Nephron (organoid): ENCODE results near the gene TRIM27.
"Not testable (repeated sequence)": the region's sequence is repeated elsewhere in the genome, so short reads cannot be mapped to it uniquely, and the experiment has no call there.

Source experiments
- H3K27ac Mint-ChIP-seq, 3 experiments: 2 replicates each; pipeline ENCODE4 v1.8.0; 2020; ENCODE audit warnings: mixed read lengths in 3 of 3, mild to moderate bottlenecking in 2 of 3, moderate library complexity in 1 of 3
- H3K27me3 Mint-ChIP-seq: 2 replicates; pipeline ENCODE4 v1.8.0; 2021; ENCODE audit warnings: low read depth, mild to moderate bottlenecking, moderate library complexity, mixed read lengths
- H3K36me3 Mint-ChIP-seq: 2 replicates; pipeline ENCODE4 v1.8.0; 2020; ENCODE audit warnings: low read depth, mixed read lengths
- H3K4me1 Mint-ChIP-seq: 2 replicates; pipeline ENCODE4 v1.8.0; 2020; ENCODE audit warnings: mixed read lengths
- H3K4me3 Mint-ChIP-seq, 3 experiments: 2 replicates each; pipeline ENCODE4 v1.8.0; 2020; ENCODE audit warnings: mild to moderate bottlenecking in 3 of 3, mixed read lengths in 3 of 3, moderate library complexity in 2 of 3
- H3K9me3 Mint-ChIP-seq: 2 replicates; pipeline ENCODE4 v1.8.0; 2020; ENCODE audit warnings: mixed read lengths
- TF ChIP-seq, protein P1 (sequence below), 3 experiments: fragments of 200-600 bp; sonication (generic); IDR thresholded peaks; one replicate each; pipeline ENCODE4 v1.5.0; 2021; ENCODE audit warnings: antibody characterized with exemption in 3 of 3; ENCODE audit not compliant: unreplicated experiment in 3 of 3

TRIM27 gene, protein sequence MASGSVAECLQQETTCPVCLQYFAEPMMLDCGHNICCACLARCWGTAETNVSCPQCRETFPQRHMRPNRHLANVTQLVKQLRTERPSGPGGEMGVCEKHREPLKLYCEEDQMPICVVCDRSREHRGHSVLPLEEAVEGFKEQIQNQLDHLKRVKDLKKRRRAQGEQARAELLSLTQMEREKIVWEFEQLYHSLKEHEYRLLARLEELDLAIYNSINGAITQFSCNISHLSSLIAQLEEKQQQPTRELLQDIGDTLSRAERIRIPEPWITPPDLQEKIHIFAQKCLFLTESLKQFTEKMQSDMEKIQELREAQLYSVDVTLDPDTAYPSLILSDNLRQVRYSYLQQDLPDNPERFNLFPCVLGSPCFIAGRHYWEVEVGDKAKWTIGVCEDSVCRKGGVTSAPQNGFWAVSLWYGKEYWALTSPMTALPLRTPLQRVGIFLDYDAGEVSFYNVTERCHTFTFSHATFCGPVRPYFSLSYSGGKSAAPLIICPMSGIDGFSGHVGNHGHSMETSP

DNA sequence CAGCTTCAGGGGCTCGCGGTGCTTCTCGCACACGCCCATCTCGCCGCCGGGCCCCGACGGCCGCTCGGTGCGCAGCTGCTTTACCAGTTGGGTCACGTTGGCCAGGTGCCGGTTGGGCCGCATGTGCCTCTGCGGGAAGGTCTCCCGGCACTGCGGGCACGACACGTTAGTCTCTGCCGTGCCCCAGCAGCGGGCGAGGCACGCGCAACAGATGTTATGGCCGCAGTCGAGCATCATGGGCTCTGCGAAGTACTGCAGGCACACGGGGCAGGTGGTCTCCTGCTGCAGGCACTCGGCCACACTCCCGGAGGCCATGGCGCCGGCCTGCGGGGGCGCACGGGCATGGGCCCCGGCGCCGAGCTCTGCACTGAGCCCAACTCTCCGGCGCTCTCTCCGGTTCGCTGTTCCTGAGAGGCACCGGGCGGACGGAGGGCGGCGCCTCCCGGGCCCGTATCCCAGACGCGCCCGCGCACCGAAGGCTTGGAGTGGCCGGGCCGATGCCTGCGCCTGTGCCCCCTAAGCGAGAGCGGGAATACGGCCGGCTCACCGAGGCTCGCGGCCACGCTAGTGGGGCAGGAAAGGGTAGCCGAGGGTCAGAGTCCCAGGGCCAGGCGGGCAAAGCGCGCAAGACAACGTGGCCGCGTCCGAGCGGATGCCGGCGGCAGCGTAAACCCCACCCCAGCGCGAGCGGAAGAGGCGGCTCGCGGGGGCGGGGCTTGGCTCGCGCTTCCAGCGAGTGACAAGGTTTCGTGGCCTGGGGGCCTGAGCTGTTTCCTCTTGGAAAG is at the start of gene TRIM27:
Gene TRIM27, minus strand, starts transcription at position 668 of the 785 bp plus-strand sequence. Its CDS starts 353 bp downstream, at position 315.
- Mint-ChIP-seq H3K4me1 (peaks cover 24% of the 10 kb centered on the region), H3K36me3 (peaks cover 36% of the 10 kb centered on the region), H3K4me3 (peak within 1 kb of the TSS; percentile 89 to 96 (median 90)), H3K27ac (peak within 1 kb of the TSS; percentile 95 to 98 (median 97)), H3K27me3 (no peaks in the 10 kb centered on the region), H3K9me3 (no peaks in the 10 kb centered on the region)
- TF ChIP-seq, protein P1, sequence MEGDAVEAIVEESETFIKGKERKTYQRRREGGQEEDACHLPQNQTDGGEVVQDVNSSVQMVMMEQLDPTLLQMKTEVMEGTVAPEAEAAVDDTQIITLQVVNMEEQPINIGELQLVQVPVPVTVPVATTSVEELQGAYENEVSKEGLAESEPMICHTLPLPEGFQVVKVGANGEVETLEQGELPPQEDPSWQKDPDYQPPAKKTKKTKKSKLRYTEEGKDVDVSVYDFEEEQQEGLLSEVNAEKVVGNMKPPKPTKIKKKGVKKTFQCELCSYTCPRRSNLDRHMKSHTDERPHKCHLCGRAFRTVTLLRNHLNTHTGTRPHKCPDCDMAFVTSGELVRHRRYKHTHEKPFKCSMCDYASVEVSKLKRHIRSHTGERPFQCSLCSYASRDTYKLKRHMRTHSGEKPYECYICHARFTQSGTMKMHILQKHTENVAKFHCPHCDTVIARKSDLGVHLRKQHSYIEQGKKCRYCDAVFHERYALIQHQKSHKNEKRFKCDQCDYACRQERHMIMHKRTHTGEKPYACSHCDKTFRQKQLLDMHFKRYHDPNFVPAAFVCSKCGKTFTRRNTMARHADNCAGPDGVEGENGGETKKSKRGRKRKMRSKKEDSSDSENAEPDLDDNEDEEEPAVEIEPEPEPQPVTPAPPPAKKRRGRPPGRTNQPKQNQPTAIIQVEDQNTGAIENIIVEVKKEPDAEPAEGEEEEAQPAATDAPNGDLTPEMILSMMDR (IDR thresholded peaks at IDR 0.05; ENCODE audit: unreplicated experiment in 3 of 3) = no peak

DNA sequence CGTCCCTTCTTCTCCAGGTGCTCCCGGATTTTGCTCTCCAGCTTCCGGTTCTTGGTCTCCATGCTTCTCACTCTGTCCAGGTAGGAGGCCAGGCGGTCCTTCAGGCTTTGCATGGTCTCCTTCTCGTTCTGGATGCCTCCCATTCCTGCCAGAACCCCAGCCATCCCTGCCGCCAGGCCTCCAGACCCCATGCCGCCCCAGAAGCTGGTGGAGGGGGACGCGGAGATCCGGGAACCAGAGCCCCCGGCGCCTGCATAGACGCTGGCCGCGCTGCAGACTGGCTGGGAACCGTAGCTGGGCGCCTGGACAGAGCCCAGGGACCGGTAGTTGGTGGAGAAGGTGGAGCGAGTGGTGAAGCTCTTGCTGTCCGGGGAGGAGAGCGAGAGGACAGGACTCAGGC is 46.3 kb upstream of the TRIM27 start:
- H3K27ac Mint-ChIP-seq, H3K36me3 Mint-ChIP-seq, H3K4me1 Mint-ChIP-seq, H3K27me3 Mint-ChIP-seq, H3K4me3 Mint-ChIP-seq: not testable (repeated sequence)
- peaks cover 38% of the 10 kb centered on the region for H3K9me3 Mint-ChIP-seq

DNA sequence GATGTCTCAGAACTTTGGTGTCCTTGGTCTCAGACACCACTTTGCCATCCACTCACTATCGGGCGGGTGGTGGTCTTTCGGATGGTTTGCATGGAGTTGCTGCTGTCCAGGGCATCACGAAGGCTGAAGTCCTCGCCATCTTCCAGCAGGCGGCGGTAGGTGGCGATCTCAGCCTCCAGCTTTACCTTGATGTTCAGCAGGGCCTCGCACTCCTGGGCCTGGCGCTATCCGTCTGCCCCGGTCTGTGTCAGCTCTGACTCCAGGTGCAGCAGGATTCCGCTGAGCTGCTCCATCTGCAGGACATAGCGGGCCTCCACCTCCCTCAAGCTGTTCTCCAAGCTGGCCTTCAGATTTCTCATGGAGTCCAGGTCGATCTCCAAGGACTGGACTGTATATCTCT is 45.3 kb upstream of the TRIM27 start:
- H3K4me1 Mint-ChIP-seq = no peaks in the 10 kb centered on the region
- no peaks in the 10 kb centered on the region for H3K36me3 Mint-ChIP-seq
- H3K4me3 Mint-ChIP-seq = no peak overlapping the region
- no peak overlapping the region for H3K27ac Mint-ChIP-seq
- TF ChIP-seq, protein P1 (IDR thresholded peaks at IDR 0.05; ENCODE audit: unreplicated experiment in 3 of 3) = no peak
- H3K9me3 Mint-ChIP-seq = peaks cover 42% of the 10 kb centered on the region
- H3K27me3 Mint-ChIP-seq = peaks cover 8% of the 10 kb centered on the region

DNA sequence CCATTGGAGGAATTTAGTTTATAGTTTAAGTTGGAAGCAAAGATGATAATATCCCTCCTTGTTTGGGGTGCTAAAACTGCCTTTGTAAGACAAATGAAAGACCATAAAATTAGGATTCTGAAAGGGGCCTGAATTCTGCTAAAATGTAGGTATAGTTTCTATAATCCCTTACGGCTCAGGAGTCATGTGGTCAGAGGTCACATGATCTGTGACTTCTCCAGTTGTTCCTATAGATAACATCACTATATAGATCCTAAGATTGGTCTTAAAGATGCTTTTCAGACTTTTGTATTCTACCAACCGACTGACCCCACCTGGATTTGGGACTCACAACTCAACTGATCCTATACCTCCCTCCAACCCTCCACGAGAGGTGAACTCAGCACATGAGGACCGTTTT is 44.7 kb upstream of the TRIM27 start:
- H3K27me3 Mint-ChIP-seq = peaks cover 8% of the 10 kb centered on the region

DNA sequence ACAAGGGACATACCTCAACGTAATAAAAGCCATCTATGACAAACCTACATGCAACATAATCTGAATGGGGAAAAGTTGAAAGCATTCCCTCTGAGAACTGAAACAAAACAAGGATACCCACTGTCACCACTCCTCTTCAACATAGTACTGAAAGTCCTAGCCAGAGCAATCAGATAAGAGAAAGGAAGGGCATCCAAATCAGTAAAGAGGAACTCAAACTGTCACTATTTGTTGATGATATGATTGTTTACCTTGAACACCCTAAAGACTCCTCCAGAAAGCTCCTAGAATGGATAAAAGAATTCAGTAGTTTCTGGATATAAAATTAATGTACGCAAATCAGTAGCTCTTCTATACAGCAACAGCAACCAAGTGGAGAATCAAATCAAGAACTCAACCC is 41.9 kb upstream of the TRIM27 start:
- peaks cover 10% of the 10 kb centered on the region for H3K27me3 Mint-ChIP-seq
- no peaks in the 10 kb centered on the region for H3K4me1 Mint-ChIP-seq
- no peak overlapping the region for H3K27ac Mint-ChIP-seq
- TF ChIP-seq, protein P1 (IDR thresholded peaks at IDR 0.05; ENCODE audit: unreplicated experiment in 3 of 3) = no peak
- no peaks in the 10 kb centered on the region for H3K36me3 Mint-ChIP-seq
- peaks cover 58% of the 10 kb centered on the region for H3K9me3 Mint-ChIP-seq
- H3K4me3 Mint-ChIP-seq = no peak overlapping the region

More for the DNA sequence above, 44.7 kb upstream of the TRIM27 start:
- no peaks in the 10 kb centered on the region for H3K4me1 Mint-ChIP-seq
- H3K9me3 Mint-ChIP-seq = peaks cover 46% of the 10 kb centered on the region
- no peak overlapping the region for H3K4me3 Mint-ChIP-seq
- TF ChIP-seq, protein P1 (IDR thresholded peaks at IDR 0.05; ENCODE audit: unreplicated experiment in 3 of 3) = no peak
- no peak overlapping the region for H3K27ac Mint-ChIP-seq
- H3K36me3 Mint-ChIP-seq = no peaks in the 10 kb centered on the region

DNA sequence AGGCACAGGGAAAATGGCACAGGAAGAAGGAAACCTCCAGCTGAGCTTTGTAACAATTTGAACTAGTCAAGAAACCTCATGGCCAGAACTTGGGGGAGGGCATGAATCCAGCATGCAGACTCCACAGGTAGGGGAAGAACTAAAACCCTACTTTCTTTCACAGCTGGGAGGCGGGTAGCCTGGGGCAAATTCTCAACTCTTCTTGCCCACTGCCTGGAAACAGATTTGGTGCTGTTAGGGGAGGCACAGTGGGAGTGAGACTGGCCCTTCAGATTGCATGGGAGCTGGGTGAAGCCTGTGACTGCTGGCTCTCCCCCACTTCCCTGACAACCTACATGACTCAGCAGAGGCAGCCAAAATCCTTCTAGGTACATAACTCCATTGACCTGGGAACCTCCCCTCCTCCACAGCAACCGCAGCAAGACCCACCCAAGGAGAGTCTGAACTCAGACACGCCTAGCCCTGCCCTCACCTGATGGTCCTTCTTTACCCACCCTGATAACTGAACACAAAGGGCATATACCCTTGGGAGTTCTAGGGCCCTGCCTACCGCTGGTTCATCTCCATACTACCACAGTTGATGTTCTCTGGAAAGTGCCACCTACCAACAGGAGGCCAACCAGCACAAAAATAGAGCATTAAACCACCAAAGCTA is 37.2 kb upstream of the TRIM27 start:
- Mint-ChIP-seq H3K9me3 (peaks cover 34% of the 10 kb centered on the region), H3K36me3 (no peaks in the 10 kb centered on the region), H3K4me3 (no peak overlapping the region), H3K4me1 (no peaks in the 10 kb centered on the region), H3K27me3 (peaks cover 10% of the 10 kb centered on the region), H3K27ac (no peak overlapping the region)
- TF ChIP-seq, protein P1 (IDR thresholded peaks at IDR 0.05; ENCODE audit: unreplicated experiment in 3 of 3) = no peak

DNA sequence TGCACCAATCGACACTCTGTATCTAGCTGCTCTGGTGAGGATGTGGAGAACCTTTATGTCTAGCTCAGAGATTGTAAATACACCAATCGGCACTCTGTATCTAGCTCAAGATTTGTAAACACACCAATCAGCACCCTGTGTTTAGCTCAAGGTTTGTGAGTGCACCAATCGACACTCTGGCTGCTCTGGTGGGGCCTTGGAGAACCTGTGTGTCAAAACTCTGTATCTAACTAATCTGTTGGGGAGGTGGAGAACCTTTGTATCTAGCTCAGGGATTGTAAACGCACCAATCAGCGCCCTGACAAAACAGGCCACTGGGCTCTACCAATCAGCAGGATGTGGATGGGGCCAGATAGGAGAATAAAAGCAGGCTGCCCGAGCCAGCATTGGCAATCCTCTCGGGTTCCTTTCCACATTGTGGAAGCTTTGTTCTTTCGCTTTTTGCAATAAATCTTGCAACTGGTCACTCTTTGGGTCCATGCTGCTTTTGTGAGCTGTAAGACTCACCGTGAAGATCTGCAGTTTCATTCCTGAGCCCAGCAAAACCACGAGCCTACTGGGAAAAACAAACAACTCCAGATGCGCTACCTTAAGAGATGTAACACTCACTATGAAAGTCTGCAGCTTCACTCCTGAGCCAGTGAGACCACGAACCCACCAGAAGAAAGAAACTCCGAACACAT is 34.9 kb upstream of the TRIM27 start:
- peaks cover 17% of the 10 kb centered on the region for H3K9me3 Mint-ChIP-seq
- not testable (repeated sequence) for H3K27ac Mint-ChIP-seq, H3K27me3 Mint-ChIP-seq, H3K36me3 Mint-ChIP-seq, H3K4me3 Mint-ChIP-seq, H3K4me1 Mint-ChIP-seq

DNA sequence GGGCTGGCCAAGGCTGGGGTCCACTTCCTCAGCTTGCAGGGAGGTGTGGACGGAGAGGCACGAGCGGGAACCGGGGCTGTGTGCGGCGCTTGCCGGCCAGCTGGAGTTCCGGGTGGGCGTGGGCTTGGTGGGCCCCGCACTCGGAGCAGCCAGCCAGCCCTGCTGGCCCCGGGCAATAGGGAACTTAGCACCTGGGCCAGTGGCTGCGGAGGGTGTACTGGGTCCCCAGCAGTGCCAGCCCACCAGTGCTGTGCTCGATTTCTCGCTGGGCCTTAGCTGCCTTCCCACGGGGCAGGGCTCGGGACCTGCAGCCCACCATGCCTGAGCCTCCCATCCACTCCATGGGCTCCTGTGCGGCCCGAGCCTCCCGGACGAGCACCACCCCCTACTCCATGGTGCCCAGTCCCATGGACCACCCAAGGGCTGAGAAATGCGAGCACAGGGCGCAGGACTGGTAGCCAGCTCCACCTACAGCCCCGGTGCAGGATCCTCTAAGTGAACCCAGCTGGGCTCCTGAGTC is 34.1 kb upstream of the TRIM27 start:
- H3K27ac Mint-ChIP-seq, H3K36me3 Mint-ChIP-seq, H3K4me1 Mint-ChIP-seq, H3K4me3 Mint-ChIP-seq, H3K27me3 Mint-ChIP-seq: not testable (repeated sequence)
- peaks cover 17% of the 10 kb centered on the region for H3K9me3 Mint-ChIP-seq
